Ishikawa (cell line): ENCODE measurements around the gene EFNA5.

Source experiments
- CEBPB ChIP-seq: IDR thresholded peaks from 2 replicates; pipeline ENCODE4 v1.6.1; 2012
- CREB1 ChIP-seq: IDR thresholded peaks from 2 replicates; pipeline ENCODE4 v1.6.1; 2012; ENCODE audit warnings: low read depth
- EGR1 ChIP-seq: IDR thresholded peaks from 2 replicates; pipeline ENCODE4 v1.6.1; 2012
- EP300 ChIP-seq: IDR thresholded peaks from 2 replicates; pipeline ENCODE4 v1.6.1; 2012; ENCODE audit warnings: borderline replicate concordance
- FOXM1 ChIP-seq: IDR thresholded peaks from 2 replicates; pipeline ENCODE4 v1.6.1; 2012; ENCODE audit warnings: low read depth, borderline replicate concordance
- NFIC ChIP-seq: IDR thresholded peaks from 2 replicates; pipeline ENCODE4 v1.6.1; 2012
- RAD21 ChIP-seq: IDR thresholded peaks from 2 replicates; pipeline ENCODE4 v1.6.1; 2012; ENCODE audit warnings: low read depth
- TAF1 ChIP-seq: IDR thresholded peaks from 2 replicates; pipeline ENCODE4 v1.6.1; 2012; ENCODE audit warnings: low read depth, mild to moderate bottlenecking
- TCF12 ChIP-seq: IDR thresholded peaks from 2 replicates; pipeline ENCODE4 v1.6.1; 2012; ENCODE audit warnings: low read depth
- TEAD4 ChIP-seq: IDR thresholded peaks from 2 replicates; pipeline ENCODE4 v1.6.1; 2012
- YY1 ChIP-seq: IDR thresholded peaks from 2 replicates; pipeline ENCODE4 v1.6.1; 2012; ENCODE audit warnings: low read depth
- ZBTB7A ChIP-seq: IDR thresholded peaks from 2 replicates; pipeline ENCODE4 v1.6.1; 2012; ENCODE audit warnings: low read depth
- TF ChIP-seq, protein P1 (sequence below): IDR thresholded peaks from 2 replicates; pipeline ENCODE4 v1.6.1; 2012; ENCODE audit warnings: low read depth, mild to moderate bottlenecking
- TF ChIP-seq, protein P2 (sequence below): IDR thresholded peaks from 2 replicates; pipeline ENCODE4 v1.6.1; 2012
- TF ChIP-seq, protein P3 (sequence below): IDR thresholded peaks from 2 replicates; pipeline ENCODE4 v1.6.1; 2012

Gene EFNA5

DNA sequence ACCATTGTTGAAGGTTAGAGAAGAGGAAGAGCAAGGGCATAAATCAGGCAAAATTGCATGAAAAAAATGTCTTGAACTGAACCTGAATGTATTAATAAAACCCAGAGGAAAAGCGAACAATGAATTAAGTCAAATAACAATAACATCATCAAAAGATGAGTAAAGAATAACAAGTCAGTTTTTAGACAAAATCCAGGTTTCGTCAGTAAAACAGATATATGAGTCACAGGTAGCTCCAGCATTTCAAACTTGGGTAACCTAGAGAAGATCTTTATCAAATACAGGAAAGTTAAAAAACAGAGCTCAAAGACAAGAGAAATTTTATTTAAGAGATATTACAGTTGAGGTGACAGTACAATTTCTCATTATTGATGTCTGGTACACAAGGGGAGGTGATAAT is 332.4 kb downstream of the EFNA5 start:
- TF ChIP-seq EP300 = no peak
- TF ChIP-seq ZBTB7A = no peak
- no peak for TF ChIP-seq CEBPB
- TF ChIP-seq, protein P1, sequence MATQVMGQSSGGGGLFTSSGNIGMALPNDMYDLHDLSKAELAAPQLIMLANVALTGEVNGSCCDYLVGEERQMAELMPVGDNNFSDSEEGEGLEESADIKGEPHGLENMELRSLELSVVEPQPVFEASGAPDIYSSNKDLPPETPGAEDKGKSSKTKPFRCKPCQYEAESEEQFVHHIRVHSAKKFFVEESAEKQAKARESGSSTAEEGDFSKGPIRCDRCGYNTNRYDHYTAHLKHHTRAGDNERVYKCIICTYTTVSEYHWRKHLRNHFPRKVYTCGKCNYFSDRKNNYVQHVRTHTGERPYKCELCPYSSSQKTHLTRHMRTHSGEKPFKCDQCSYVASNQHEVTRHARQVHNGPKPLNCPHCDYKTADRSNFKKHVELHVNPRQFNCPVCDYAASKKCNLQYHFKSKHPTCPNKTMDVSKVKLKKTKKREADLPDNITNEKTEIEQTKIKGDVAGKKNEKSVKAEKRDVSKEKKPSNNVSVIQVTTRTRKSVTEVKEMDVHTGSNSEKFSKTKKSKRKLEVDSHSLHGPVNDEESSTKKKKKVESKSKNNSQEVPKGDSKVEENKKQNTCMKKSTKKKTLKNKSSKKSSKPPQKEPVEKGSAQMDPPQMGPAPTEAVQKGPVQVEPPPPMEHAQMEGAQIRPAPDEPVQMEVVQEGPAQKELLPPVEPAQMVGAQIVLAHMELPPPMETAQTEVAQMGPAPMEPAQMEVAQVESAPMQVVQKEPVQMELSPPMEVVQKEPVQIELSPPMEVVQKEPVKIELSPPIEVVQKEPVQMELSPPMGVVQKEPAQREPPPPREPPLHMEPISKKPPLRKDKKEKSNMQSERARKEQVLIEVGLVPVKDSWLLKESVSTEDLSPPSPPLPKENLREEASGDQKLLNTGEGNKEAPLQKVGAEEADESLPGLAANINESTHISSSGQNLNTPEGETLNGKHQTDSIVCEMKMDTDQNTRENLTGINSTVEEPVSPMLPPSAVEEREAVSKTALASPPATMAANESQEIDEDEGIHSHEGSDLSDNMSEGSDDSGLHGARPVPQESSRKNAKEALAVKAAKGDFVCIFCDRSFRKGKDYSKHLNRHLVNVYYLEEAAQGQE = no peak
- TF ChIP-seq FOXM1 = no peak
- TF ChIP-seq, protein P2, sequence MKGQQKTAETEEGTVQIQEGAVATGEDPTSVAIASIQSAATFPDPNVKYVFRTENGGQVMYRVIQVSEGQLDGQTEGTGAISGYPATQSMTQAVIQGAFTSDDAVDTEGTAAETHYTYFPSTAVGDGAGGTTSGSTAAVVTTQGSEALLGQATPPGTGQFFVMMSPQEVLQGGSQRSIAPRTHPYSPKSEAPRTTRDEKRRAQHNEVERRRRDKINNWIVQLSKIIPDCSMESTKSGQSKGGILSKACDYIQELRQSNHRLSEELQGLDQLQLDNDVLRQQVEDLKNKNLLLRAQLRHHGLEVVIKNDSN = no peak
- TF ChIP-seq TCF12 = no peak
- TF ChIP-seq TEAD4 = no peak
- no peak for TF ChIP-seq EGR1
- TF ChIP-seq YY1 = no peak
- TF ChIP-seq NFIC = no peak
- TF ChIP-seq, protein P3, sequence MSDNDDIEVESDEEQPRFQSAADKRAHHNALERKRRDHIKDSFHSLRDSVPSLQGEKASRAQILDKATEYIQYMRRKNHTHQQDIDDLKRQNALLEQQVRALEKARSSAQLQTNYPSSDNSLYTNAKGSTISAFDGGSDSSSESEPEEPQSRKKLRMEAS = no peak
- no peak for TF ChIP-seq TAF1
- TF ChIP-seq CREB1 = no peak
- TF ChIP-seq RAD21 = no peak

DNA sequence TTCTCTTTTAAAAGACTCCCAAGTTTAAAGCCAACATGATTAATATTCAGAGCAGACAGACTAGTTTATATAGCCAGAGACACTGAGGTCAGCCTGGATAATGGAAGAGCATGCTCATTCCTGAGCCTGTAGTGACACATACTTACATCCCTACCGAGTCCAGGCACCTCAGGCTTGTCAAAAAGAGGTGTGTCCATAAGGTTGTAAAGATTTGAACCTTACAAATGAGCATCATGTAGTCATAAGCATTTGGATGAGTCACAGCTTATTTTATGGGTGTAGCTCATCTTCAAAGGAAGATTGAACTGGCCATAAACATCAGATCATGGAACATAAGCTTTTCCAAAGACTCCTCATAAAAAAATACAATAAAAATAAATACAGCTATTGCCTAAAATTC is 333.5 kb downstream of the EFNA5 start:
- TF ChIP-seq YY1 (no peak), EP300 (no peak), CREB1 (no peak), RAD21 (no peak), NFIC (no peak), EGR1 (no peak), TAF1 (no peak), TEAD4 (no peak), CEBPB (no peak), FOXM1 (no peak), TCF12 (no peak), ZBTB7A (no peak)
- TF ChIP-seq, protein P2 = no peak
- TF ChIP-seq, protein P1 = no peak
- TF ChIP-seq, protein P3 = no peak

DNA sequence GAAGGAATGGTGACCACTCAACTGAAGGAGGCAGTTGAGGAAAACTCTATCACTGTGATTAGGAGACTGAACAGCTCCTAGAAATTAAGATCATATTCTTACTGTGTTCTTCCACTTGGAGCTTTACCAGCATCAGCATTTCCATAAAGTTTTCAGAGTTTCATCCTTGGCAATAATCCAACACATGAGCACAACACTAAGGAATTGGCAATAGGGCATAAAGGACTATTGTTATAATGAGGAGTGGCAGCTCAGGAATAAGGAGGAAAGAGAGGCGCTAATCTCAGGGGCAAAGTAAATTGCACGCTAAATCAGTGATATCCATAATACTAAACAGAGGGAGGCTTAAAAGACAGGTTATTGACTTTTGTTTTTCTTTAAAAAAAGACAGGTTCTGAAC is 338.9 kb downstream of the EFNA5 start:
- no peak for TF ChIP-seq EP300
- no peak for TF ChIP-seq NFIC
- no peak for TF ChIP-seq EGR1
- no peak for TF ChIP-seq CREB1
- TF ChIP-seq TCF12 = no peak
- no peak for TF ChIP-seq ZBTB7A
- no peak for TF ChIP-seq YY1
- TF ChIP-seq CEBPB = no peak
- no peak for TF ChIP-seq FOXM1
- no peak for TF ChIP-seq TEAD4
- TF ChIP-seq, protein P3 = no peak
- TF ChIP-seq RAD21 = no peak
- TF ChIP-seq, protein P2 = no peak
- TF ChIP-seq, protein P1 = no peak
- no peak for TF ChIP-seq TAF1

DNA sequence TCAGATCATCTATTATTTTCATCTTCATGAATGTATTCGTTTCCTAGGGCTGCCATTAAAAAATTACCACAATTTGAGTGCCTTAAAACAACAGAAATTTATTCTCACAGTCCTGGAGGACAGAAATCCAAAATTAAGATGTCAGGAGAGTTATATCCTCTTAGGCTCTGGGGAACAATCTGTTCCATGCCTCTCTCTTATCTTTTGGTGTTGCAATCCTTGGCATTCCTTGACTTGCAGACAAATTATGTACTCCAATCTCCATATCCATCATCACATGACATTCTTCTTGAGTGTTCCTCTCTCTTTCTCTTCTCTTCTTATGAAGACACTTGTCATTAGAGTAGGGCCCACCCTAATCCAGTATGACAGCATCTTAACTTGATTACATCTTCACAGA is 339.4 kb downstream of the EFNA5 start:
- TF ChIP-seq NFIC (no peak), TAF1 (no peak), YY1 (no peak), RAD21 (no peak), CEBPB (no peak), FOXM1 (no peak), TCF12 (no peak), ZBTB7A (no peak), EP300 (no peak), CREB1 (no peak)
- TF ChIP-seq, protein P1 = no peak
